Measurements from ENCODE around the gene ZNF28.

DNA sequence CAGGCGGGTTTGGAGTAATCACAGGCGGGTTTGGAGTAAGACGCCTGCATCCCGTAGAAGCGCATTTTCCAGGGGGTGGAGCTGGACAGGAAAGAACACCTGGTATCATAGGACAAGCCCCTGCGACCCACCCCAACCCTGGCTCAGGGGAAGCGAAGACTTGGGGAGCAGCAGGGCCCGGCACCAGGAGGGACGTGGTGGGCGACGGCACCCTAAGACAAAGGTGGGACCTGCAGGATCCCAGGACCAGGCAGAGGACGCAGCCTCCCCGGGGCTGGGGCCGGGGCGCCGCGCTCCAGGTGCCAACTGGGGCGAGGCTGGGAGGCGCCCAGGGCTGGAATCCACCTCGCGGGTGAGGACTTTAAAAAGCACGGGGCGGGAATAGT is 35.4 kb downstream of the ZNF28 start:
- TF ChIP-seq, protein P1, sequence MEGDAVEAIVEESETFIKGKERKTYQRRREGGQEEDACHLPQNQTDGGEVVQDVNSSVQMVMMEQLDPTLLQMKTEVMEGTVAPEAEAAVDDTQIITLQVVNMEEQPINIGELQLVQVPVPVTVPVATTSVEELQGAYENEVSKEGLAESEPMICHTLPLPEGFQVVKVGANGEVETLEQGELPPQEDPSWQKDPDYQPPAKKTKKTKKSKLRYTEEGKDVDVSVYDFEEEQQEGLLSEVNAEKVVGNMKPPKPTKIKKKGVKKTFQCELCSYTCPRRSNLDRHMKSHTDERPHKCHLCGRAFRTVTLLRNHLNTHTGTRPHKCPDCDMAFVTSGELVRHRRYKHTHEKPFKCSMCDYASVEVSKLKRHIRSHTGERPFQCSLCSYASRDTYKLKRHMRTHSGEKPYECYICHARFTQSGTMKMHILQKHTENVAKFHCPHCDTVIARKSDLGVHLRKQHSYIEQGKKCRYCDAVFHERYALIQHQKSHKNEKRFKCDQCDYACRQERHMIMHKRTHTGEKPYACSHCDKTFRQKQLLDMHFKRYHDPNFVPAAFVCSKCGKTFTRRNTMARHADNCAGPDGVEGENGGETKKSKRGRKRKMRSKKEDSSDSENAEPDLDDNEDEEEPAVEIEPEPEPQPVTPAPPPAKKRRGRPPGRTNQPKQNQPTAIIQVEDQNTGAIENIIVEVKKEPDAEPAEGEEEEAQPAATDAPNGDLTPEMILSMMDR (IDR thresholded peaks at IDR 0.05; ENCODE audit: low read depth, low read length) = no peak
- TF ChIP-seq POLR2A (IDR thresholded peaks at IDR 0.05; ENCODE audit: extremely low read depth, insufficient read length) = no peak
